ENCODE data around the gene GUSB.
"Not testable (repeated sequence)": the region's sequence is repeated elsewhere in the genome, so short reads cannot be mapped to it uniquely, and the experiment has no call there.

GUSB gene

DNA sequence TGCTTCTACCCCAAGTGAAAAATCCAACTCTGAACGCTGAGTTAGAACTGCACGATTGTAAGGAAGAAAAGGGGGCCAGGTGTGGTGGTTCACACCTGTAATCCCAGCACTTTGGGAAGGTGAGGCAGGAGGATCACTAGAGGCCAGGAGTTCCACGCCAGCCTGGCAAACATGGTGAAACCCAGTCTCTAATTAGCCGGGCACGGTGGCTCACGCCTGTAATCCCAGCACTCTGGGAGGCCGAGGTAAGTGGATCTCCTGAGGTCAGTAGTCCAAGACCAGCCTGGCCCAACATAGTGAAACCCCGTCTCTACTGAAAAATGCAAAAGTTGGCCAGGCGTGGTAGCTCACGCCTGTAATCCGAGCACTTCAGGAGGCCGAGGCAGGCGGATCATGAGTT, 9.0 kb downstream of the GUSB start:
- Histone ChIP-seq H3K27ac (no peak overlapping the region), H3K4me3 (no peak overlapping the region)
- TF ChIP-seq, protein P1, sequence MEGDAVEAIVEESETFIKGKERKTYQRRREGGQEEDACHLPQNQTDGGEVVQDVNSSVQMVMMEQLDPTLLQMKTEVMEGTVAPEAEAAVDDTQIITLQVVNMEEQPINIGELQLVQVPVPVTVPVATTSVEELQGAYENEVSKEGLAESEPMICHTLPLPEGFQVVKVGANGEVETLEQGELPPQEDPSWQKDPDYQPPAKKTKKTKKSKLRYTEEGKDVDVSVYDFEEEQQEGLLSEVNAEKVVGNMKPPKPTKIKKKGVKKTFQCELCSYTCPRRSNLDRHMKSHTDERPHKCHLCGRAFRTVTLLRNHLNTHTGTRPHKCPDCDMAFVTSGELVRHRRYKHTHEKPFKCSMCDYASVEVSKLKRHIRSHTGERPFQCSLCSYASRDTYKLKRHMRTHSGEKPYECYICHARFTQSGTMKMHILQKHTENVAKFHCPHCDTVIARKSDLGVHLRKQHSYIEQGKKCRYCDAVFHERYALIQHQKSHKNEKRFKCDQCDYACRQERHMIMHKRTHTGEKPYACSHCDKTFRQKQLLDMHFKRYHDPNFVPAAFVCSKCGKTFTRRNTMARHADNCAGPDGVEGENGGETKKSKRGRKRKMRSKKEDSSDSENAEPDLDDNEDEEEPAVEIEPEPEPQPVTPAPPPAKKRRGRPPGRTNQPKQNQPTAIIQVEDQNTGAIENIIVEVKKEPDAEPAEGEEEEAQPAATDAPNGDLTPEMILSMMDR (IDR thresholded peaks at IDR 0.05): no peak
- no peak for DNase-seq (ENCODE audit: low spot score)

DNA sequence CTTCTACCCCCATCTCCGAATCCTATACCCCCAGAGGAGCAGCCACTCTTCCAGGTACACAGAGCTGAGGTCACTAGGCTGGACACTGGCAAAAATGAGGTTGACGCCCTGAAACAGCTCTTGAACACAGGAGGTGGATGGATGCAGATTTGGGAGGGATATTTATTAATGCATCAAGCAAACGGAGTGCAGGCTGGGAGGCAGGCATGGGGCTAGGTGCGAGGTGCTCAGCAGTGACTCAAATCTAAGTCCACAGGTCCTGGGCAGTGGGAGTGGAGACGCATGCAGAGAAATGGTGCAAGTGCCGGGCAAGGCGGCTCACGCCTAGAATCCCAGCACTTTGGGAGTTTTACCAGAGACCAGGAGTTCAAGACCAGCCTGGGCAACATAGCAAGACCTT, 11.0 kb downstream of the GUSB start:
- Histone ChIP-seq H3K4me3 (no peak overlapping the region), H3K27ac (no peak overlapping the region)
- no peak for DNase-seq (ENCODE audit: low spot score)
- TF ChIP-seq, protein P1 (IDR thresholded peaks at IDR 0.05): no peak

DNA sequence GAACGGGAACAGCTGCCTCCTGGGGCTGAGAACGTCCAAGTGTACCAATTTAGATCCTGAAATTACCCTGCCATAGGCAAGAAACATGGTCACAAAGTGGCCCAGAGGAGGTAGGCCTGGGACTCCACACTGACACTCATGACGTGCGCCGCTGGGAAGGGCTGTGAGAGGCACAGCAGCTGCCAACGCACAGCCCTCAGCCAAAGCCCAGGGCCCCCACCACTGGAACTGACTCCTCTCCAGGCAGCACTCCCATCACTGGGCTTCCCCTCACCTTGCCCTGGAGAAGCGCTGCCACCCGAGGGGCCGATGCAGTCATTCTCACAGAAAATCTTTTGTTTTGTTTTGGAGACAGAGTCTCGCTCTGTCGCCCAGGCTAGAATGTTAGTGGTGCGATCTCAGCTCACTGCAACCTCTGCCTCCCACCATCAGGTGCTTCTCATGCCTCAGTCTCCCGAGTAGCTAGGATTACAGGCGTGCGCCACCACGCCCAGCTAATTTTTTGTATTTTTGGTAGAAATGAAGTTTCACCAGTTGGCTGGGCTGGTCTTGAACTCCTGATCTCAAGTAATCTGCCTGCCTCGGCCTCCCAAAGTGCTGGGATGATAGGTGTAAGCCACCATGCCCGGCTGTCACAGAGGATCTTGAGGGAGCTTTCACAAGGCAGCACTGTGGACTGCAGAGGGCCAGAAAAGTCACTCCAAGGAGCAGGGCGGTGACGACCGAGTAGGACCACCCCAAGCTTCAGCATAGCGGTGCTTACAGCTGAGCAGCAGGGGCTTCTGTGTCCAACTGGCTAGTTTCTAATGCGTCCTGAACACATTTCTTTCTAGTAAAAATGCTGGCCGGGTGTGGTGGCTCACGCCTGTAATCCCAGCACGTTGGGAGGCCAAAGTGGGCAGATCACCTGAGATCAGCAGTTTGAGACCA, 13.5 kb downstream of the GUSB start:
- no peak overlapping the region for H3K4me3 ChIP-seq
- DNase-seq (ENCODE audit: low spot score): no peak
- TF ChIP-seq, protein P1 (IDR thresholded peaks at IDR 0.05): no peak
- H3K27ac ChIP-seq: no peak overlapping the region

DNA sequence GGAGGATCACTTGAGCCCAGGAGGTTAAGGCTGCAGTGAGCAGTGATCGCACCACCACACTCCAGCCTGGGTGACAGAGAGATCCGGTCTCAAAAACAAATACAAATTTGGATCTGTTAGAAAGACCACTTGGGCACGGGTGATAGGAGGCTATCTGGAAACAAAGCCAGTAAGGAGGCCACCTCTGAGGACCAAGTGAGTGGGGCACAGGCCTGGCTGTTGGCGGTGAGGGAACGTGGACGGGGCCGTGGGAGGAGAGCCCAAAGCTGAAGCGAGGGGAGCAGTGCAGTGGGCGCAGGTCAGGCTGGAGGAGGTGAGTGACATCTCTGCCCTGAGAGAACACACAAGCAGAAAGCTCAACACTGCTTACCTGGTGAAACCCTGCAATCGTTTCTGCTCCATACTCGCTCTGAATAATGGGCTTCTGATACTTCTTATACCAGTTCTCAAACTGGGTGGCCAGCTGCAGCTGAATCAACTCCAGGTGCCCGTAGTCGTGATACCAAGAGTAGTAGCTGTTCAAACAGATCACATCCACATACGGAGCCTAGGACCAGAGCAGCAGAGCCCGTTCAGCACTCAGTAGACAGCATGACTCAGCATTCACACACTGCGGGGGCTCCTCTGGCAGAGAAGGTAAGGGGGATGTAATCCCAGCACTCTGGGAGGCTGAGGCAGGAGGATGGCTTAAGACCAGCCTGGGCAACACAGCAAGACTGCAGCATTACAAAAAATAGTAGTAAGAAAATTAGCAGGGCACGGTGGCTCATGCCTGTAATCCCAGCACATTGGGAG, 14.5 kb downstream of the GUSB start:
- H3K4me3 ChIP-seq: no peak overlapping the region
- DNase-seq (ENCODE audit: low spot score): no peak
- no peak overlapping the region for H3K27ac ChIP-seq
- TF ChIP-seq, protein P1 (IDR thresholded peaks at IDR 0.05): no peak

DNA sequence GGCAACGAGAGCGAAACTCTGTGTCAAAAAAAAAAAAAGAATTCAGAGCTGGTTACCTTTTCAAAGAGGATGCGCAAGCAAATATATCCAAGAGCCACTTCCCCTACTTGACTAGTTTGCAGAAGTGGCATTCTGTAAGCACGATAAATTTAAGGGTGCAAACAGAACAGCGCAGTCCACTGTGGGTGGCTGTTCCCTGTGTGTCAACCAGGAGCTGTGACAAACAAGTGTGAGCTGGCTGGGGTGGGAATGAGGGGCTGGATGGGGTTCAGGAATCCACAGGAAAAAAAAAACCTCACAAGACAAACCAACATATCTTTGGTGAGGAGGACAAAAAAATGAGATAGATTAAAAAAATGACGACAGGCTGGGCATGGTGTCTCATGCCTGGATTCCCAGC, 15.9 kb downstream of the GUSB start:
- Histone ChIP-seq H3K4me3 (no peak overlapping the region), H3K27ac (no peak overlapping the region)
- DNase-seq (ENCODE audit: low spot score): no peak
- TF ChIP-seq, protein P1 (IDR thresholded peaks at IDR 0.05): no peak

DNA sequence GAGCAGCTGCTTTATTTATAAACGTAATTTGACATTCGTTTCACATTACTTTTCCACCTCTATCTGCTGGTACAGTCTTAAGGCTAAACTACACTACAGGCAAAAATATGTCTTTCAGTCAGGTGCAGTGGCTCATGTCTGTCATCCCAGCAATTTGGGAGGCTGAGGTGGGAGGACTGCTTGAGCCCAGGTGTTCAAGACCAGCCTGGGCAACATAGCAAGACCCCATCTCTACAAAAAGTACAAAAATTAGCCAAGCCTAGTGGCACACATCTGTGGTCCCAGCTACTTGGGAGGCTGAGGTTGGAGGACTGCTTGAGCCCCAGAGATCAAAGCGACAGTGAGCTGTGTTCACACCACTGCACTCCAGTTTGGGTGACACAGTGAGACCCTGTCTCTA, 17.3 kb downstream of the GUSB start:
- not testable (repeated sequence) for DNase-seq (ENCODE audit: low spot score); H3K27ac ChIP-seq; H3K4me3 ChIP-seq

DNA sequence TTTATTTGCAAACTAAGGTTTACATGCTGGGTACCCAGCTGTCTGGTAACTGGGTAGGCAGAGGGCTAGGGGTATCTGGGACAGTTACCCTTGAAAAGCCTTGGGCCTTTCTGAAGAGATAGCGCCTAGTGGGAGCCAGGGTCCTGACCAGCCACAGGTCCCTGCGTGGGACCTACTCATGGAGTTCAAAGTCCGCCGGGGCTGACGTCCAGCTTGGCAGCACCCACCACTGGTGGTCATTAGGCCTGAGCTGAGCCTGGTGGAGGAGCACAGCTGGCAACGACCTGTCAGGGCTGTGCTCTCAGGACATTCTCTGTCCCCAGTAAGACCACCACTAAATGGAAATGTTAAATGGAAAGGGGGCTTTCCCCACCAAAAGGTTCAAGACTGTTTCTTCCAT, 20.0 kb downstream of the GUSB start:
- H3K4me3 ChIP-seq: no peak overlapping the region
- no peak for DNase-seq (ENCODE audit: low spot score)
- TF ChIP-seq, protein P1 (IDR thresholded peaks at IDR 0.05): no peak
- H3K27ac ChIP-seq: no peak overlapping the region
